NCI-H187 treated with DMSO at 0.1 percent for 48 hours (cell line): ENCODE results near the gene VAT1L.

Experiments
- DNase-seq: peaks from one replicate; lab custom pipeline; 2025; lab: John Stamatoyannopoulos, UW

Gene VAT1L, protein sequence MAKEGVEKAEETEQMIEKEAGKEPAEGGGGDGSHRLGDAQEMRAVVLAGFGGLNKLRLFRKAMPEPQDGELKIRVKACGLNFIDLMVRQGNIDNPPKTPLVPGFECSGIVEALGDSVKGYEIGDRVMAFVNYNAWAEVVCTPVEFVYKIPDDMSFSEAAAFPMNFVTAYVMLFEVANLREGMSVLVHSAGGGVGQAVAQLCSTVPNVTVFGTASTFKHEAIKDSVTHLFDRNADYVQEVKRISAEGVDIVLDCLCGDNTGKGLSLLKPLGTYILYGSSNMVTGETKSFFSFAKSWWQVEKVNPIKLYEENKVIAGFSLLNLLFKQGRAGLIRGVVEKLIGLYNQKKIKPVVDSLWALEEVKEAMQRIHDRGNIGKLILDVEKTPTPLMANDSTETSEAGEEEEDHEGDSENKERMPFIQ

GRCh38 chr16:77788181-77789084, at the start of gene VAT1L:
TSS of gene VAT1L (plus strand) at chr16:77788564. CDS start at chr16:77788683, 119 bp downstream.
- DNase-seq = no peak

DNA sequence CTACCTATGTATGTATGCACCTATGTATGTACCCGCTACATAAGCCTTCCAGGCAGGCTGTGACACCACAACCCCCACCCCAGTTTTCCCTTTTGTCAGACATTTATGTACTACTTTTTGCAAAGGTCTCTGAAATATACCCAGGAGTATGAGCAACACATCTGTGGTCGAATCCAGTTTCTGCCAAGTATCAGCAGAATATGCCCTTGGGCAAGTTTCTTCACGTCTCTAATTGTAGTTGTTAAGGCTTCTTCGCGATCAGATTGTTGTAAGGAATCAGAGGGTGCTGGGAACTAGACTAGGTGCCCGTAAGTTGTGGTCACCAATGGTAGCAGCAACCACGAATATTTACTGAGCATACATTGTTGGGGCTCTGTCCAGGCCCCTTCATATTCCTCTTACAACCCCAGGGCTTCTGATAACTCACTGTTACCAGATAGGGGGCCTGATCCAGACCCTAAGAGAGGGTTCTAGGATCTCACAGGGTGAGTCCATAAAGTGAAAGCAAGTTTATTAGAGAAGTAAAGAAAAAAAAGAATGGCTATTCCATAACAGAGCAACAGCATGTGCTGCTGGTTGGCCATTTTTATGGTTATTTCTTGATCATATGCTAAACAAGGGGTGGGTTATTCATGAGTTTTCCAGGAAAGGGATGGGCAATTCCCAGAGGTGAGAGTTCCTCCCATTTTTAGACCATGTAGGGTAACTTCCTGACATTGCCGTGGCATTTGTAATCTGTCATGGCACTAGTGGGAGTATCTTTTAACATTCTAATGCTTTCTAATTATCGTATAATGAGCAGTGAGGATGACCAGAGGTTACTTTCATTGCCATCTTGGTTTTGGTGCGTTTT, 49.4 kb upstream of the VAT1L start:
- no peak for DNase-seq

- no peak for DNase-seq
Measured at GRCh38 chr16:77739559-77739892, 48.8 kb upstream of the VAT1L start.

DNA sequence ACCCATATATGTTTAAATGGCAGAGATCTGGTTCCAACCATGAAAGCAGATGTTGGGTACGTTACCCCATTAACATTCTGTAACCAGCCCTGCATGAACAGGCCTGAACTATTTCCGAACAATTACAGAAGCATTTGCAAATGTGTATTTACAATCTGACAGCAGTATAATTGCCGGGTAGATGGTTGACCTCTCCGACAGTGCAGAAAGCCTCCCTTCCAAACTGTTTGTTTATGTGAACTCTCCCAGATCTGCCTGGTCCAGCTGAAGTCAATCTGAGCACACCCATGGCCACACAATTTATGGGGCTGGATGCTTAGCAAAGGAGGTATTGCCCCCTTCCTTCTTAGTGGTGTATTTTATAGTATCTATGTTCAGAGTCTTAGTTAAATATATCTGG, 44.2 kb upstream of the VAT1L start:
- no peak for DNase-seq

- DNase-seq = no peak
Measured at GRCh38 chr16:77745972-77746371, 42.4 kb upstream of the VAT1L start.

DNA sequence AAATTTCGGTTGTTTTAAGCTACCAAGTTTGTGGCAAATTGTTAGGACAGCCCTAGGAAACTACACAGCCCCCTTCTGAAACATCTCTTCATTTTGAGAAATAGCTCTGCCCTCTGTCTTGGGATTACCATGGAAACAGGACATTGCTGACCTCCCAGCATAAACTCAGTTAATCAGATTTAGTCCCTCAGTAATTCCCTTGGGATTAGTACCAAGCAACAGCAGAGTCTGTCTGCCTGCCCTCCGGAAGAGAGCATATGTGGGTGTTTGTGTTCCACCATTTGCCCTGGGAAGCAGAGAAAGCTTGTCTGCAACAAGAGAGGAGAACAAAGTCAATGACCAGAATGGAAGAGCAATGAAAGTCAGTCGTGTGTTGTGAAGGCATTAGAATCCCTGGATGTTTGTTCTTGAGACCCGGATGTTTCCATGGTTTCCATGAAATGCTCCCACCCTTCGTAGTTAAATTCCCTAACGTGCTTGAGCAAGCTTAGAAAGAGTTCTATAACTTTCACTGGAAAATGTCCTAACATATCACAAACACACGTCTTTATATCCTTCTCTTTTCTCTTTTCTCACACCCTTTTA, 39.9 kb upstream of the VAT1L start:
- no peak for DNase-seq

DNA sequence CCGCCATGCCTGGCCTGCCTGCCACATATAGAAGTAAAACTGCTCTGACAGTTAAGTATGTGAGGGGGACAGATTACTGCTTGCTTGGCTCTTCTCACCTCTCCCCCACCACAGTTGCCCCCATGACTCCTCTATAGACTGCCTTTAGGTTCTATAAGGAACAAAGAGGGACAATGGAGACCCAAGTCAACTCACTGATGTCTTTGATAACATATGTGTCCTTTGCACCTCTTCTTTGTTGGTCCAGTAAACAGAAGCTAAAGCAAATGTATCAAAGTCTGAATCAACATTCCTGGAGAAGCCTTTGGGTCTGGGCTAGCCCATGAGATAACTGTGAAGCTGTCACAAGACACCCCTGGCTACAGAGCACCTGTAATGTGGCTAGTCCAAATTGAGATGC, 38.9 kb upstream of the VAT1L start:
- no peak for DNase-seq

DNA sequence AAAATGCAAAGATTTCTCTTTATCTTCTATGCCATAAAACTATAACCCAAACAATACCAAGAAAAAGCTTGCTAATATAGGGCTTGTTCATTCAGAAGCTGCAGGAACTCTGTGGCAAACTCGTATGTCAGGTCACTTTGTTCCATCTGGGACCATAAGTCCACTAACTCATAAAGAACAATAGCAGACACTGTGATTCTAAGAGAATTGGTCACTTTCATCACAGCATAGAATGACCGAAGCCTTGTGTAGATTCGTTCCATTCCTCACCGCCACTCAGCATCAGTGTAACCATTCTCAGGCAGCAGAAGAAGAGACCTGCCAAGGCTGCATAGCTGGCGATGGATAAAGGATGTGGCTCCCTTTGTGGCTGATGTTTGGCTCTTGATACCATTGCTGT, 30.3 kb upstream of the VAT1L start:
- DNase-seq = no peak

- no peak for DNase-seq
Measured at GRCh38 chr16:77758508-77758907, 29.9 kb upstream of the VAT1L start.

DNA sequence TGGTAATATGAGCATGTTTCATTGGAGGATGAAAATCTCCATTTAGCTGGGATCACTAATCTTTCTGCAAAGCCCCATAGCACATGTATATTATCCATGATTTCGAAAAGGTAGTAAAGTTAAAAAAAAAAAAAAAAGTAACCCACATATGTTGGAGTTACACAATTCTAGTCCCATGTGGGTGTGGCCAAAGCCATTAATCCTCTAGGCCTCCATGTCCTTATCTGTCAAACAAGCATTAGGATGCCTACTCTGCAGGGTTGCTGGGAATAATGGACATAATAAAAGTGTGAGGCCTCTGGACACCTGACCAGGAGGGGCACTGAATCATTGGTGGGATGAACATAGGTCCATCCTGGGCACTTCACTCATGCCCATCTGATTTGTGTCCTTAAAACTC, 29.2 kb upstream of the VAT1L start:
- no peak for DNase-seq

GRCh38 chr16:77759821-77760220, 28.5 kb upstream of the VAT1L start:
- DNase-seq = no peak

DNA sequence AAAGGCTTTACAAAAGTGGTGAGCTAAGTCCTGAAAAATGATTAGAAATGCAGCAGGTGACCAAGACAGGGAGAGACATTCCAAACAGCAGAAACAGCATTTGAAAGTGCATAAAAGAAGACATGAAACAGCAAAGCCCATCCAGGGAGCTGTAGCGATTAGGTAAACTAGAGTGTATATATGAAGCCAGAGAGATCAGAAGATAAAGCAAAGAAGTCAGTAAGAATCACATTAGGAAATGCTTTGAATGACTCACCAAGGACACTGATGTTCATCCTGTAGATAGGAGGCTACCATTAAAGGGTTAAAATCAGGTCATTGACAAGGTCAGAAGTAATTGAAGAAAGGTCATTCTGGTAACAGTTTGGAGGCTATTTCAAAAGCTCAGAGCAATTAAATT, 27.6 kb upstream of the VAT1L start:
- DNase-seq = no peak

DNA sequence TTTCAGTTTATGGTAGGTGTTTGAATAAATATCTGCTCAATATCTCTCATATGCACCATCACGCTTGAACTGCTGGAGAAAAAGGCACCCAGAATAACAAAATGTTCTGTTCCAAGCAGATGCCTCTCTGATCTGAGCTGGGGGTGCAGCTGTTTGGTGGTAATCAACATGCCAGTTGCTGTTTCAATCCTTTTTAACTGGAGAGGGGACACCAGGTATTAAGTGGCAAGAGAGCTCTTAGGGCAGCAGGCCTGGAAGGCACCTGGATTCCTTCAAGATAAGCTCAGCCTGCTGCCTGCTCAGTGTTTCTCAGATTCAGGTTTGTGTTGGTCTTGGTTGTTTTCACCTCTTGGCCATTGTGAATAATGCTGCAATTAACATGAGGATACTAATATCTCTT, 27.2 kb upstream of the VAT1L start:
- DNase-seq = no peak

DNA sequence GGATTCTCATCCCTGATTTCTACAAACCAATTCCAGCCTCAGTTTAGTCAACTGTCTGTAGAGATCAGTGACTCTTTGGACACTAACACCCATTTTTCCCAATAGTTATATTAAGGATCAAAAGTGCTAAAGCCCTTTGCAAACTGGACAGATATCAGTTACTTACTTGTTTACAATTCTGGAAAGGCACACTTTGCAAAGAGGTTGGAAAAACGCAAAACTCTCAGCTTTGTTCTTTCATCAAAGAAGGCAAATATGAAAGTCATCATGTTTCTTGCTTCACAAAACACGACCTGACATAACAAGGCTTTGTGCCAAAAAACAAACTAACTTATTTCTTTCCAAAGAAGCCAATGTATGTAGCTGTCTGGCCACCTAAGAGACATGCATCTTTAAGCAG, 26.1 kb upstream of the VAT1L start:
- no peak for DNase-seq

DNA sequence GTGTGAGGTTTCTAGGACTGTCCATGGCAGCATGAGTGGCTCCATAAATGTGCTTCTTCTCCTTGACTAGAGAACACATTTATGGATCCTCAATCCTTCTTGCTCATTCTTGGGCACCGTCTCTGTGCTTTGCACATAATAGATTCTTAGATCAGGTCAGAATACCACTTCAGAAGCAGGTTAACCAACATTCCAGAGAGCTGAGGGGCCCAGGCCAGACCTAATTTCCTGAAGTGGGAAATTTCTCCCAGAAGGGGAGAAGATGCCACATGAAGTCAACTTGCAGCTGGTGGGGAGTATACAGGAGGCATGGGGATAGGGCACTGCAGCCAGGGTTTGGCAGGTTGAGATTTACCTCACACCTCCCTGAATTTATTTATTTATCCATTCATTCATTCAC, 24.4 kb upstream of the VAT1L start:
- no peak for DNase-seq

DNA sequence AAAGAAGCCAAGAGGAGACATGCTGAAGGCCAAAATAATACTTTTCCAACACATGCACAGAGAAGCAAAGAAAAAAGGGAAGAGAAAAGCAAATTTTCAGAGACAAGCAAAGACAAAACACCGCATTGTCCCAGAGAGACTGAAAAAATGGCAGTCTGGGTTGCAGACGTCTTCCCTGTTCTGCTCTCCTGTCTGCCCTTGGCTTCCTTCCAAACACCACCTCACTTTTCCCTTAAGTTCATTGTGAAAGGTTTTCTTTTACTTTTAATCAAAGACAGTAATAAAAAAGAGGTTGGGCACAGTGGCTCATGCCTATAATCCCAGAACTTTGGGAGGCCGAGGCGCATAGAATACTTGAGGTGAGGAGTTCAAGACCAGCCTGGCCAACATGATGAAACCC, 21.2 kb upstream of the VAT1L start:
- DNase-seq = no peak

- DNase-seq = no peak
Measured at GRCh38 chr16:77767826-77768225, 20.5 kb upstream of the VAT1L start.

DNA sequence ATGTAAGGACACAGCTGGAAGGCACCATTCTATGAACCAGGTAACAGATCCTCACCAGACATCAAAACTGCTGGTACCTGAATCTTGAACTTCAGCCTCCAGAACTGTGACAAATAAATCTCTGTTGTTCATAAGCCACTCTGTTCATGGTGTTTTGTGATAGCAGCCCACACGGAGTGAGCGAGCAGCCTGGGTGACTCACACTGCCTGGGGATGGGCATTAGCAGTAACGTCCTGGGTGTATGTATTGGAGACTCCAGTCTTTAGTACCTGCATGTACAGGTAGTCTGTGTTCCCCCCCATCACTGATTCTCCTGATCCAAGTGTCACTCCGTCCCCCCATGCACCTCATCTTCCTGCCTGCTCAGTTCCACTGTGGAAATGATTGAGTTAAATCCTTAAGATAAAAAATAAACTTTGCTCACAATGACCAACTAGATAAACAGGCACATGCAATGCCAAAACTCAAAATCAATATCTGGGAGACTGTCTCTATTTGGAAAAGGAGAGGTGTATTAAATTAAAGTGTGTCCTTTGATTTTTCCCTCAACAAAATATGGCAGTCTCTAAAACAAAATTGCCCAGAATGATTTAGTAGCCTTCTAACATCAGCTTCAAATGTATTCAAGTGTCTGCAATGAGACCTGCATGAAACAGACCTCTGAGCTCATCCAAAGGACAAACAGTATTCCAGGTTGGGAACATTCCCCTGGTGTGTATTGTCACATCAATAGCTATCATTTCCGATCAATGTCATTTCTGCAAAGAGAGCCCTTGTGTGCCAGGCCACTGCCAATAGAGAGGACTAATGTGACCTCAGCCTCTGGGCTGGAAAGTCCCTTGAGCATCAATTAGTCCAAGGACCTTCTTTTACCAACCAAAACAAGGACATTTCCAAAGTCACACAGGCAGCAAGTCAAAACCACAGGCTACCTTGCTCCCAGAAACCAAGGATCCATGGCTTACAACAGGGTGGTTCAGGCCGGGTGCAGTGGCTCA, 12.2 kb upstream of the VAT1L start:
- no peak for DNase-seq

DNA sequence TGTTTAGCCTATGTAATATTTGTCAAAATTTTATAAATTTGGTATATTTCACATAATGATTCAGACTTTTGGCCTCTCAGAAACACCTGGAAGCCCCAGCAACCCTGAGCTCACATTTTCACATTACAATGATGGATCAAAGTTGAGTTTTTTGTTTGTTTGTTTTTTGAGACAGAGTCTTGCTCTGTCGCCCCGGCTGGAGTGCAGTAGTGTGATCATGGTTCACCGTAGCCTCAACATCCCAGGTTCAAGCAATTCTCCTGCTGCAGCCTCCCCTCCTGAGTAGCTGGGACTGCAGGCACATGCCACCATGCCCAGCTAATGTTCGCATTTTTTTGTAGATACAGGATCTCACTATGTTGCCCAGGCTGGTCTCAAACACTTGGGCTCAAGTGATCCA, 10.6 kb upstream of the VAT1L start:
- DNase-seq = no peak

DNA sequence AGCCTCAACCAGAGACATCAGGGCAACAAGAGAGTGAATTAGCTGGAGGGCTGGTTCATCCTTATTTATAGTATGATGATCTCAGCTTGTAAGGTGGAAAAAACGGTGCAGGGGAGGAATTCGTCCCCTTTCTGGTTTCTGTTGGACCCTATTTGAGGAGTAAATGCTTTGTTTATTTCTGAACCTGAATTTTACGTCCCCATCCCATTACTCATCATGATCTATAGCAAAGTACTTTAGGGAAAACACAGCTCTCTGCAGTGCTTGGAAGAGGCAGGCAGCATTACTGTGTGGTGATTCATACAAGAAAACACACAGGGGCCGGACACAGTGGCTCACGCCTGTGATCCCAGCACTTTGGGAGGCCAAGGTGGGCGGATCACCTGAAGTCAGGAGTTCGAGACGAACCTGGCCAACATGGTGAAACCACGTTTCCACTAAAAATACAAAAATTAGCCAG, 8.0 kb upstream of the VAT1L start:
- DNase-seq = no peak

- DNase-seq = no peak
Measured at GRCh38 chr16:77781091-77781490, 7.3 kb upstream of the VAT1L start.
